ENCODE measurements around the gene JAM3. TPM values are rescaled to one million over a fixed set of nuclear protein-coding genes. Genes with fewer than 3 reads are reported as not detected.

JAM3 gene
- total RNA-seq, 5 donors from 2014 or later (not counting 1 experiment from before 2014, with no cell fraction given), result 6.6 to 10.7 (median 8.2) TPM

- DNase-seq, result no peak
- CTCF ChIA-PET, result no interaction called here
- Histone ChIP-seq H3K27ac (ENCODE audit: low read length) (no peak overlapping the region), H3K4me3 (ENCODE audit: control insufficient read depth in 1 of 2, extremely low read depth in 1 of 2, low read length in 1 of 2) (no peak overlapping the region), H3K27me3 (replicated peaks in 1 of 2; ENCODE audit: control insufficient read depth in 2 of 2, extremely low read depth in 1 of 2, insufficient read depth in 2 of 2, low read length in 1 of 2) (peaks cover 0 to 28% of the 10 kb centered on the region in 2 experiments), H3K9me3 (no peaks in the 10 kb centered on the region), H3K4me1 (ENCODE audit: control insufficient read depth in 1 of 2, extremely low read depth in 1 of 2, insufficient read depth in 2 of 2, low read length in 2 of 2) (peaks cover 15 to 38% of the 10 kb centered on the region in 2 experiments), H3K36me3 (ENCODE audit: control insufficient read depth in 2 of 2, extremely low read depth in 1 of 2, insufficient read depth in 1 of 2, low read length in 1 of 2) (no peaks in the 10 kb centered on the region)
- ATAC-seq (replicated peaks in 1 of 4), result no peak
- peaks cover 30 to 50% (median 33%) of the 10 kb centered on the region in 3 donors for H3K4me1 Mint-ChIP-seq
- no peak overlapping the region for H3K4me3 Mint-ChIP-seq
- H3K27me3 Mint-ChIP-seq, result peaks cover 0 to 10% of the 10 kb centered on the region in 2 donors
- no peaks in the 10 kb centered on the region for H3K36me3 Mint-ChIP-seq
- H3K9me3 Mint-ChIP-seq, result no peaks in the 10 kb centered on the region
- POLR2A ChIA-PET, result no interaction called here
- 91% methylated on average over 12 of the region's 12 CpGs for WGBS (ENCODE audit: insufficient coverage)
- no peak overlapping the region for H3K27ac Mint-ChIP-seq
Observed at GRCh38 chr11:134025082-134025429, 43.8 kb upstream of the JAM3 start.

- Histone ChIP-seq H3K27ac (ENCODE audit: low read length) (no peak overlapping the region), H3K27me3 (replicated peaks in 1 of 2; ENCODE audit: control insufficient read depth in 2 of 2, extremely low read depth in 1 of 2, insufficient read depth in 2 of 2, low read length in 1 of 2) (peaks cover 0 to 18% of the 10 kb centered on the region in 2 experiments), H3K4me3 (ENCODE audit: control insufficient read depth in 1 of 2, extremely low read depth in 1 of 2, low read length in 1 of 2) (no peak overlapping the region)
Observed at GRCh38 chr11:134026655-134027343, 42.1 kb upstream of the JAM3 start.

GRCh38 chr11:134027671-134028070 lies 41.2 kb upstream of the JAM3 start:
- WGBS (ENCODE audit: insufficient coverage), result 0% methylated on average over 1 of the region's 4 CpGs
- ATAC-seq (replicated peaks in 1 of 4) (peak; percentile 89 to 98 (median 97)), DNase-seq (peak in 31 of 35 experiments; percentile 12 to 67 (median 46))
- H3K4me3 Mint-ChIP-seq, result peak overlapping the region in 2 of 3 donors; percentile 19 to 55
- no peaks in the 10 kb centered on the region for H3K9me3 Mint-ChIP-seq
- H3K4me1 Mint-ChIP-seq, result peaks cover 36 to 63% (median 42%) of the 10 kb centered on the region in 3 donors
- Histone ChIP-seq H3K36me3 (ENCODE audit: control insufficient read depth in 2 of 2, extremely low read depth in 1 of 2, insufficient read depth in 1 of 2, low read length in 1 of 2) (no peaks in the 10 kb centered on the region), H3K4me1 (ENCODE audit: control insufficient read depth in 1 of 2, extremely low read depth in 1 of 2, insufficient read depth in 2 of 2, low read length in 2 of 2) (peaks cover 15 to 42% of the 10 kb centered on the region in 2 experiments), H3K4me3 (ENCODE audit: control insufficient read depth in 1 of 2, extremely low read depth in 1 of 2, low read length in 1 of 2) (no peak overlapping the region), H3K27ac (ENCODE audit: low read length) (peak overlapping the region; percentile 13), H3K27me3 (replicated peaks in 1 of 2; ENCODE audit: control insufficient read depth in 2 of 2, extremely low read depth in 1 of 2, insufficient read depth in 2 of 2, low read length in 1 of 2) (peaks cover 0 to 21% of the 10 kb centered on the region in 2 experiments), H3K9me3 (no peaks in the 10 kb centered on the region)
- ChIA-PET POLR2A (interaction anchor here in 1 of 2 donors (1.3 kb wide), 1 partner anchor 40 kb away, joined by 3 read pairs; no protein-coding TSS in a partner anchor), CTCF (interaction anchor here in 1 of 2 donors (0.8 to 1.1 kb wide), 3 partner anchors 22 to 332 kb away, joined by 3 to 4 read pairs (median 3); no protein-coding TSS in a partner anchor)
- no peaks in the 10 kb centered on the region for H3K36me3 Mint-ChIP-seq
- H3K27ac Mint-ChIP-seq, result peak overlapping the region; percentile 90 to 91
- H3K27me3 Mint-ChIP-seq, result peaks cover 0 to 9% of the 10 kb centered on the region in 2 donors

More at GRCh38 chr11:134026655-134027343, 42.1 kb upstream of the JAM3 start:
- WGBS (ENCODE audit: insufficient coverage), result 76% methylated on average over 10 of the region's 11 CpGs
- Mint-ChIP-seq H3K36me3 (no peaks in the 10 kb centered on the region), H3K4me1 (peaks cover 29 to 55% (median 33%) of the 10 kb centered on the region in 3 donors), H3K9me3 (no peaks in the 10 kb centered on the region), H3K27ac (peak overlapping the region; percentile 90 to 91), H3K4me3 (peak overlapping the region in 1 of 3 donors; percentile 55), H3K27me3 (peaks cover 0 to 7% of the 10 kb centered on the region in 2 donors)
- no peaks in the 10 kb centered on the region for H3K36me3 ChIP-seq (ENCODE audit: control insufficient read depth in 2 of 2, extremely low read depth in 1 of 2, insufficient read depth in 1 of 2, low read length in 1 of 2)
- no peak for ATAC-seq (replicated peaks in 1 of 4)
- no peaks in the 10 kb centered on the region for H3K9me3 ChIP-seq
- DNase-seq, result no peak
- ChIA-PET POLR2A (interaction anchor here in 1 of 2 donors (1.3 kb wide), 1 partner anchor 41 kb away, joined by 3 read pairs; no protein-coding TSS in a partner anchor), CTCF (interaction anchor here in 1 of 2 donors (1.1 kb wide), 1 partner anchor 23 kb away, joined by 4 read pairs; no protein-coding TSS in a partner anchor)
- peaks cover 15 to 34% of the 10 kb centered on the region in 2 experiments for H3K4me1 ChIP-seq (ENCODE audit: control insufficient read depth in 1 of 2, extremely low read depth in 1 of 2, insufficient read depth in 2 of 2, low read length in 2 of 2)

GRCh38 chr11:134028368-134028920 lies 40.4 kb upstream of the JAM3 start:
- Histone ChIP-seq H3K4me1 (ENCODE audit: control insufficient read depth in 1 of 2, extremely low read depth in 1 of 2, insufficient read depth in 2 of 2, low read length in 2 of 2) (peaks cover 16 to 50% of the 10 kb centered on the region in 2 experiments), H3K36me3 (ENCODE audit: control insufficient read depth in 2 of 2, extremely low read depth in 1 of 2, insufficient read depth in 1 of 2, low read length in 1 of 2) (no peaks in the 10 kb centered on the region), H3K4me3 (ENCODE audit: control insufficient read depth in 1 of 2, extremely low read depth in 1 of 2, low read length in 1 of 2) (no peak overlapping the region), H3K27ac (ENCODE audit: low read length) (peak overlapping the region; percentile 13), H3K27me3 (replicated peaks in 1 of 2; ENCODE audit: control insufficient read depth in 2 of 2, extremely low read depth in 1 of 2, insufficient read depth in 2 of 2, low read length in 1 of 2) (peaks cover 0 to 29% of the 10 kb centered on the region in 2 experiments), H3K9me3 (no peaks in the 10 kb centered on the region)
- DNase-seq (no peak), ATAC-seq (replicated peaks in 1 of 4) (no peak)
- 77% methylated on average over 2 of the region's 3 CpGs for WGBS (ENCODE audit: insufficient coverage)
- H3K4me3 Mint-ChIP-seq, result peak overlapping the region in 1 of 3 donors; percentile 55
- ChIA-PET CTCF (interaction anchor here in 1 of 2 donors (1.1 kb wide), 1 partner anchor 331 kb away, joined by 3 read pairs; no protein-coding TSS in a partner anchor), POLR2A (interaction anchor here (0.6 to 1.3 kb wide), 2 partner anchors 9 to 40 kb away, joined by 3 to 9 read pairs; no protein-coding TSS in a partner anchor)
- peak overlapping the region; percentile 90 to 91 for H3K27ac Mint-ChIP-seq
- H3K9me3 Mint-ChIP-seq, result no peaks in the 10 kb centered on the region
- peaks cover 43 to 70% (median 49%) of the 10 kb centered on the region in 3 donors for H3K4me1 Mint-ChIP-seq
- no peaks in the 10 kb centered on the region for H3K36me3 Mint-ChIP-seq
- peaks cover 0 to 9% of the 10 kb centered on the region in 2 donors for H3K27me3 Mint-ChIP-seq

- ChIA-PET POLR2A (no interaction called here), CTCF (interaction anchor here (0.7 kb wide), 2 partner anchors 19 to 26 kb away, joined by 3 read pairs; no protein-coding TSS in a partner anchor)
- peak overlapping the region in 1 of 3 donors; percentile 52 for H3K4me3 Mint-ChIP-seq
- ATAC-seq (replicated peaks in 1 of 4) (no peak), DNase-seq (no peak)
- H3K4me1 ChIP-seq (ENCODE audit: control insufficient read depth in 1 of 2, extremely low read depth in 1 of 2, insufficient read depth in 2 of 2, low read length in 2 of 2), result peaks cover 34 to 74% of the 10 kb centered on the region in 2 experiments
- 83% methylated on average over 16 of the region's 16 CpGs for WGBS (ENCODE audit: insufficient coverage)
- H3K27ac Mint-ChIP-seq, result no peak overlapping the region
- no peak overlapping the region for H3K4me3 ChIP-seq (ENCODE audit: control insufficient read depth in 1 of 2, extremely low read depth in 1 of 2, low read length in 1 of 2)
- peaks cover 0 to 26% of the 10 kb centered on the region in 2 experiments for H3K27me3 ChIP-seq (replicated peaks in 1 of 2; ENCODE audit: control insufficient read depth in 2 of 2, extremely low read depth in 1 of 2, insufficient read depth in 2 of 2, low read length in 1 of 2)
- no peak overlapping the region for H3K27ac ChIP-seq (ENCODE audit: low read length)
- H3K9me3 Mint-ChIP-seq, result no peaks in the 10 kb centered on the region
- peaks cover 67 to 94% (median 73%) of the 10 kb centered on the region in 3 donors for H3K4me1 Mint-ChIP-seq
- H3K36me3 Mint-ChIP-seq, result no peaks in the 10 kb centered on the region
- no peaks in the 10 kb centered on the region for H3K9me3 ChIP-seq
- no peaks in the 10 kb centered on the region for H3K36me3 ChIP-seq (ENCODE audit: control insufficient read depth in 2 of 2, extremely low read depth in 1 of 2, insufficient read depth in 1 of 2, low read length in 1 of 2)
- H3K27me3 Mint-ChIP-seq, result peaks cover 0 to 9% of the 10 kb centered on the region in 2 donors
Observed at GRCh38 chr11:134030853-134031252, 38.0 kb upstream of the JAM3 start.

- Mint-ChIP-seq H3K27ac (peak overlapping the region in 1 of 2 donors; percentile 71), H3K36me3 (no peaks in the 10 kb centered on the region), H3K27me3 (peaks cover 0 to 9% of the 10 kb centered on the region in 2 donors), H3K9me3 (no peaks in the 10 kb centered on the region), H3K4me3 (peak overlapping the region in 1 of 3 donors; percentile 56), H3K4me1 (peaks cover 71 to 87% (median 76%) of the 10 kb centered on the region in 3 donors)
- Histone ChIP-seq H3K9me3 (no peaks in the 10 kb centered on the region), H3K36me3 (ENCODE audit: control insufficient read depth in 2 of 2, extremely low read depth in 1 of 2, insufficient read depth in 1 of 2, low read length in 1 of 2) (no peaks in the 10 kb centered on the region), H3K4me1 (ENCODE audit: control insufficient read depth in 1 of 2, extremely low read depth in 1 of 2, insufficient read depth in 2 of 2, low read length in 2 of 2) (peaks cover 34 to 76% of the 10 kb centered on the region in 2 experiments), H3K27me3 (replicated peaks in 1 of 2; ENCODE audit: control insufficient read depth in 2 of 2, extremely low read depth in 1 of 2, insufficient read depth in 2 of 2, low read length in 1 of 2) (peaks cover 0 to 26% of the 10 kb centered on the region in 2 experiments), H3K4me3 (ENCODE audit: control insufficient read depth in 1 of 2, extremely low read depth in 1 of 2, low read length in 1 of 2) (no peak overlapping the region), H3K27ac (ENCODE audit: low read length) (no peak overlapping the region)
- WGBS (ENCODE audit: insufficient coverage), result 84% methylated on average over 4 of the region's 6 CpGs
- ATAC-seq (replicated peaks in 1 of 4) (no peak), DNase-seq (no peak)
- POLR2A ChIA-PET, result no interaction called here
- CTCF ChIA-PET, result interaction anchor here in 1 of 2 donors (0.5 to 1.3 kb wide), 2 partner anchors 19 to 192 kb away, joined by 3 to 5 read pairs; partner anchors contain the start of gene NCAPD3
Observed at GRCh38 chr11:134032043-134032442, 36.8 kb upstream of the JAM3 start.
